Measurements from ENCODE around the gene HTRA3. TPM values are rescaled to one million over a fixed set of nuclear protein-coding genes. Genes with fewer than 3 reads are reported as not detected.

Gene HTRA3
- total and polyA plus RNA-seq, 2 of the 4 experiments (the other 2 are of a cell fraction): 1.3 to 9.5 TPM

GRCh38 chr4:8294775-8295174, 25.2 kb downstream of the HTRA3 start:
- Histone ChIP-seq H3K79me1 (ENCODE audit: low read depth in 1 of 2, low read length in 2 of 2) (no peaks in the 10 kb centered on the region), H2AK9ac (replicated peaks; ENCODE audit: low read depth, low read length, poor library complexity) (no peak overlapping the region), H3K4me1 (ENCODE audit: control insufficient read depth, insufficient read depth, low read length) (peaks cover 6% of the 10 kb centered on the region; the same call in 1 of the 2 replicates), H3K4me2 (ENCODE audit: low read depth, low read length) (no peak overlapping the region), H2BK120ac (ENCODE audit: low read depth, low read length) (no peak overlapping the region), H3K18ac (ENCODE audit: low read depth, low read length) (no peak overlapping the region), H2BK15ac (ENCODE audit: low read depth, low read length) (no peak overlapping the region), H3K9ac (ENCODE audit: low read depth, low read length) (no peak overlapping the region), H2AK5ac (ENCODE audit: low read depth, low read length) (no peak overlapping the region), H3K36me3 (ENCODE audit: control insufficient read depth, insufficient read depth, low read length) (no peaks in the 10 kb centered on the region; the same call in 1 of the 2 replicates), H3K4ac (ENCODE audit: low read depth, low read length) (no peak overlapping the region), H3K9me3 (ENCODE audit: control insufficient read depth, insufficient read depth, low read length) (no peaks in the 10 kb centered on the region), H3K56ac (ENCODE audit: extremely low read depth, insufficient read depth, low read length) (no peak overlapping the region), H3K27me3 (ENCODE audit: control insufficient read depth, insufficient read depth, low read length) (no peaks in the 10 kb centered on the region; the same call in 1 of the 2 replicates), H2BK20ac (ENCODE audit: low read depth, low read length) (no peak overlapping the region), H3K14ac (replicated peaks; ENCODE audit: low read depth, low read length) (no peak overlapping the region), H3K9me1 (ENCODE audit: insufficient read depth, low read length) (peaks cover 4% of the 10 kb centered on the region; the same call in 1 of the 2 replicates), H3K23ac (ENCODE audit: low read depth, low read length) (no peak overlapping the region), H4K20me1 (ENCODE audit: insufficient read depth, low read length) (no peaks in the 10 kb centered on the region), H3K27ac (ENCODE audit: insufficient read depth, low read length) (no peak overlapping the region), H2AFZ (replicated peaks; ENCODE audit: low read length, poor library complexity) (no peak overlapping the region), H4K8ac (ENCODE audit: low read depth in 2 of 2, low read length in 2 of 2) (no peak overlapping the region), H3K4me3 (ENCODE audit: insufficient read depth, low read depth, low read length) (no peak overlapping the region), H4K91ac (ENCODE audit: insufficient read depth, low read depth, low read length) (no peak overlapping the region), H4K5ac (ENCODE audit: low read depth, low read length) (no peak overlapping the region), H2BK5ac (ENCODE audit: low read depth, low read length, poor library complexity, severe bottlenecking) (peak overlapping the region; percentile 16)
- in situ Hi-C loops (cut with MboI; ENCODE audit: low sequenced_read_pairs): no loop called here
- no TSS peak for BruUV-seq (replicated peaks)
- CTCF ChIA-PET: no interaction called here
- intact Hi-C loops (cut with micrococcal nuclease): no loop called here
- DNase-seq: no peak
- dilution Hi-C loops (cut with HindIII; ENCODE audit: low sequenced_read_pairs, unreplicated experiment): no loop called here
- 70 to 100% methylated on average over 1 of the region's 2 CpGs for WGBS, 2 experiments (ENCODE audit: extremely low coverage in 2 of 2, insufficient read length in 1 of 2)
- no peak for ATAC-seq (ENCODE audit: low read depth)
- TF ChIP-seq SMC3 (IDR thresholded peaks at IDR 0.05; ENCODE audit: low read depth, low read length) (no peak), MXI1 (IDR thresholded peaks at IDR 0.05; ENCODE audit: borderline replicate concordance, low read depth, low read length) (no peak), FOS (IDR thresholded peaks at IDR 0.05; ENCODE audit: low read depth, low read length) (no peak), RFX5 (IDR thresholded peaks at IDR 0.05; ENCODE audit: low read depth, low read length) (no peak)
- POLR2A ChIA-PET (ENCODE audit: unreplicated experiment): no interaction called here

All from IMR-90 (cell line).